HUES48 (cell line): ENCODE data around the gene GGNBP2.

ENCODE experiments used
- H3K27ac ChIP-seq: one replicate; pipeline ENCODE4 v1.7.0; 2013; ENCODE audit warnings: low read depth, low read length, inconsistent platforms
- H3K27me3 ChIP-seq: 2 replicates; pipeline ENCODE4 v1.6.1; 2013; ENCODE audit warnings: mild to moderate bottlenecking, low read length; ENCODE audit not compliant: control insufficient read depth, insufficient read depth
- H3K36me3 ChIP-seq: 2 replicates; pipeline ENCODE4 v1.6.1; 2013; ENCODE audit warnings: low read length; ENCODE audit not compliant: control insufficient read depth, insufficient read depth
- H3K4me1 ChIP-seq: 2 replicates; pipeline ENCODE4 v1.6.1; 2013; ENCODE audit warnings: mild to moderate bottlenecking, low read length; ENCODE audit not compliant: control insufficient read depth, insufficient read depth
- H3K4me3 ChIP-seq: 2 replicates; pipeline ENCODE4 v1.5.1; 2013; ENCODE audit warnings: mild to moderate bottlenecking, low read depth, low read length
- H3K9ac ChIP-seq: 2 replicates; pipeline ENCODE4 v1.6.1; 2013; ENCODE audit warnings: mild to moderate bottlenecking, low read depth, low read length, moderate library complexity
- H3K9me3 ChIP-seq: 2 replicates; pipeline ENCODE4 v1.6.1; 2013; ENCODE audit warnings: low read length; ENCODE audit not compliant: control insufficient read depth, insufficient read depth

The GGNBP2 gene, protein sequence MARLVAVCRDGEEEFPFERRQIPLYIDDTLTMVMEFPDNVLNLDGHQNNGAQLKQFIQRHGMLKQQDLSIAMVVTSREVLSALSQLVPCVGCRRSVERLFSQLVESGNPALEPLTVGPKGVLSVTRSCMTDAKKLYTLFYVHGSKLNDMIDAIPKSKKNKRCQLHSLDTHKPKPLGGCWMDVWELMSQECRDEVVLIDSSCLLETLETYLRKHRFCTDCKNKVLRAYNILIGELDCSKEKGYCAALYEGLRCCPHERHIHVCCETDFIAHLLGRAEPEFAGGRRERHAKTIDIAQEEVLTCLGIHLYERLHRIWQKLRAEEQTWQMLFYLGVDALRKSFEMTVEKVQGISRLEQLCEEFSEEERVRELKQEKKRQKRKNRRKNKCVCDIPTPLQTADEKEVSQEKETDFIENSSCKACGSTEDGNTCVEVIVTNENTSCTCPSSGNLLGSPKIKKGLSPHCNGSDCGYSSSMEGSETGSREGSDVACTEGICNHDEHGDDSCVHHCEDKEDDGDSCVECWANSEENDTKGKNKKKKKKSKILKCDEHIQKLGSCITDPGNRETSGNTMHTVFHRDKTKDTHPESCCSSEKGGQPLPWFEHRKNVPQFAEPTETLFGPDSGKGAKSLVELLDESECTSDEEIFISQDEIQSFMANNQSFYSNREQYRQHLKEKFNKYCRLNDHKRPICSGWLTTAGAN

DNA sequence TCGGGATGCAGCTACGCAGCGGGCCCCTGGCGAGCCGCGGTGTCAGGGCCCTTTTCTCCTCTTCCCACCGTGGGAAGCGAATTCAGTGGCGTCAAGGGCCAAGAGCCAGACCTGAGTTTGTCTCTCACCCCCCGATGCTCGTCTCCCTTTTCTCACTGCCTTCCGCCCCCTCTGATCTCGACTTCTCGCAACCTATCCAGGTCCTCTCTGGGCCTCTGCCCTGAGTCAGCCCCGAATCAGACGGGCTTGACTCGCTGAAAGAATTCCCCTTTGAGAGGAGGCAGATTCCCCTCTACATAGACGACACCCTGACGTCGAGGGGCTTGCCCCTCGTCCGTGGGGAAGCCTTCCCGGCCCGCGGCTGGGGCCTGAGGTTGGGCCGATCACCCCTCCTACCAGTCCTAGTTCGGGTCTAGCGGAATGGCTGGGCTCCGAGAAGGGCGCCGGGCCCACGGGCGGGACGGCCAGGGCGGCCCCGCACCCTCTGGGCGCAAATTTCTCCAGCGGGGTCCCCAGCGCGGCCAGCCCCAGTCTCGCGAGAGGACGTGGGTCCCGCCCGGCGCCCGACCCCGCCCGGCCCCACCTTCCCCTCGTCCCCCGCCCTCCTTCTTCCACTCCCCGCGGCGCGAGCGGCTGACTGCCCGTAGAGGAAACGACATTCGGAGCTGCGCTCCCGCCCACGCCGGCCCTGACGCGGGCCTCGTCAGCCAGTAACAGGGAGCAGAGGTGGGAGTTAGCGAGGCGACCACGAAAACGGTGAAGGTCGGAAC, at the start of gene GGNBP2:
GGNBP2 (plus strand) TSS at position 613 of the 770 bp plus-strand sequence. CDS start 806 bp downstream, outside the sequence.
- H3K27me3 ChIP-seq, result no peaks in the 10 kb centered on the region
- no peaks in the 10 kb centered on the region for H3K9me3 ChIP-seq
- no peaks in the 10 kb centered on the region for H3K36me3 ChIP-seq
- H3K27ac ChIP-seq, result peak within 1 kb of the TSS; percentile 98
- peak within 1 kb of the TSS; percentile 91 for H3K9ac ChIP-seq
- peak within 1 kb of the TSS; percentile 100 for H3K4me3 ChIP-seq
- H3K4me1 ChIP-seq, result peaks cover 18% of the 10 kb centered on the region

DNA sequence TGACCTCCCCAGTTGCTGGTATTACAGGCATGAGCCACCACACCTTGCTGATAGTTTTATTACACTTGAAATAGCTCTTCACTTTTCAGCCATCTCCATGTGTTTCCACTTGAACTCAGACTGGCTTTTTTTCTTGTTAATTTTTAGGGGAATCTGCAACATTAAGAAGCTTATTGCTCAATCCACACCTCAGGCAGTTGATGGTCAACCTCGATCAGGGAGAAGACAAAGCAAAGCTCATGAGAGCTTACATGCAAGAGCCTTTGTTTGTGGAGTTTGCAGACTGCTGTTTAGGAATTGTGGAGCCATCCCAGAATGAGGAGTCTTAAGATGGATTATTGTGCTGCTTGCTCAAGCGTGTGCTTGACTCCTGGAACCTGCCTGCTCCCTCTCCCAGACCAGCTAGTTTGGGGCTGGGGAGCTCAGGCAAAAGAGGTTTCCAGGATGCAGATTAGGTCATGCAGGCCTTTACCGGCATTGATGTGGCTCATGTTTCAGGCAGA, 49.6 kb upstream of the GGNBP2 start:
- Histone ChIP-seq H3K4me1 (no peaks in the 10 kb centered on the region), H3K27me3 (no peaks in the 10 kb centered on the region), H3K9me3 (no peaks in the 10 kb centered on the region), H3K4me3 (no peak overlapping the region), H3K36me3 (peaks cover 80% of the 10 kb centered on the region), H3K9ac (no peak overlapping the region), H3K27ac (no peak overlapping the region)

DNA sequence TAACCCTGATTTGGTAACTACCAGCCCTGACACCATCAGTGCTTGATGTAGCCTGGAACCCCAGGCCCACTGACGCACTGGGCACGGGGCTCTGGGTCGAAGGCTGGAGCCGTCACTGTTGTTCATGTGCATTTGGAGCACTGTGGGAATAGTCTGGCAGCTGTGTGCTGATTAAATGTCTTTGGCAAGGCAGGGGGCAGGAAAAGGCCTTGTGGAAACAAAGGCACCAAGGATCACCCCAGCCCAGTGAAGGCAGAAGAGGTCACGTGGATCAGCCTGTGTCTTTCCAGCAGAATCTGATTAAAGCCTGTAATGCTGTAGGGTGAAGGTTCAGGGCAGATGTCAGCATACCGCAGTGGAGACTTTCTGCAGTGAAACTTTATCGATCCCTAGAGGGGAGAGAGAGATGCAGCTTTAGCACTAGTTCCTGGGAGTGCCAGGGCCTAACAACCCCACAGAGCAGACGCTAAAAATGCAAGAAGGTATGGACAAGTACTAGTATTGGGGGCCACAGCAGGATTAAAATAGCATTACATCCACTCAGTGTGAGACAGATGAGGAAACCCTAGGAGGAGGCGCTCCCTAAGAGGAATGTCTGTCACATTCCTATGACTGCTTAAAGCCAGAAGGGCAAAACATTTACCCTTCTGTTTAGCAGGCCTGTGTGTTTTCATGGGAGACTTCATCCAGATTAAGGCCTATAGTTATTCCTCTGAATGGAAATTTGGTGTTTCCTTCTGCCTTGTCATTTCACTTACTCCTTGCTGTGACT, 48.5 kb upstream of the GGNBP2 start:
- Histone ChIP-seq H3K9me3 (no peaks in the 10 kb centered on the region), H3K4me1 (no peaks in the 10 kb centered on the region), H3K36me3 (peaks cover 91% of the 10 kb centered on the region), H3K4me3 (no peak overlapping the region), H3K27me3 (no peaks in the 10 kb centered on the region), H3K9ac (no peak overlapping the region), H3K27ac (peak overlapping the region; percentile 46)

DNA sequence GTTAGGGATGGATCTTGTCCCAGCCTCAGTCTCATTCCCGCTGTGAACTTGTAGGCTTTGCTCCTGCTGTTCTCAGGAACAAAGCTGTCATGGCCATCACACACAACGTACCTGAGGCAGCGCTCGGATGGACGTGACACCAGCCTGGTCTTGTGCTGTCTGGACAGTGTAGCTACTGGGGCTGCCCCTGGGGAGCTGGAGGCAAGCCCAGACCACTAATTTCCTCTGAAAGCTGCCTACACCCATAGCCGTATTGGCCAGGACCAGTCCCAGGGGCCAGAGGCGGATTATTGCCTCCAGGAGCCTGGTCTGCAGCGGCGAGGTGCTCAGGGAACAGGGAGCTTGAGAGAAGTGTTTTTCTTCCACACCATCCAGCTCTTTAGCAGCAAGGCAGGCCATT, 46.6 kb upstream of the GGNBP2 start:
- no peak overlapping the region for H3K27ac ChIP-seq
- H3K9me3 ChIP-seq, result no peaks in the 10 kb centered on the region
- no peak overlapping the region for H3K4me3 ChIP-seq
- H3K27me3 ChIP-seq, result no peaks in the 10 kb centered on the region
- H3K36me3 ChIP-seq, result peaks cover 95% of the 10 kb centered on the region
- no peaks in the 10 kb centered on the region for H3K4me1 ChIP-seq
- no peak overlapping the region for H3K9ac ChIP-seq

DNA sequence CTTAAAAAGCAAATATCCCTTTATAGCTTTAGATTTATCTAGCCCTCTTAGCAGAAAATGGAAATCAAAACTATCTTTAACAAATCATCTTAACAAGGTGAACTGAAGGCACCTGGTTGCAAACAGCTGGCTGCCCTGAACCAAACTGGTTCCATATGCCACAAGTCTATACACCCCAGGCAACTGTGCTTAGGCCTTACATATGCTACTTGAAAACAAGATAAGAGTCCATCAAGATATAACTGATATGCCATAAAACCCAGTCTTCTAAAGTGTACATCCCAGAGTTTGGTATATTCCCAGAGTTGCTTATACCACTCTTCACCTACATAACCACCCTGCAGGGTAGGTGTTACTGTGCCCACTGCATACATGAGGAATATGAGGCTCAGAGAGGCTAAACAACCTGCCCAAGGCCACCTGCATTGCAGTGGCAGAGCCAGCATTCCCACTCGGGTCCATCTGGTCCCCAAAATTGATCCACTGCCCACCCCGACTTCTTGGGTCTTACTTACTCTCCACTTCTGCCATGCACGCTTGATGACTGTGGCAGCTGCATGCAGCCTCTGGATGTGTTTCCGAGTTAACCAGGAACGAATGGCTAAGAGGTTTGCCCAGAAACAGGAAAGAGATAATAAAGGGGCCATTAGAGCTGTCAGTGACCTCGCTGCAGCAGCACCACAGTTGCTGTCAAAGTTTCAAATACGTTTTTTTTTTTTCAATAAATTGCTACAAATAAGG, 46.0 kb upstream of the GGNBP2 start:
- Histone ChIP-seq H3K27me3 (no peaks in the 10 kb centered on the region), H3K9me3 (no peaks in the 10 kb centered on the region), H3K9ac (no peak overlapping the region), H3K36me3 (peaks cover 95% of the 10 kb centered on the region), H3K4me3 (no peak overlapping the region), H3K4me1 (no peaks in the 10 kb centered on the region), H3K27ac (no peak overlapping the region)

DNA sequence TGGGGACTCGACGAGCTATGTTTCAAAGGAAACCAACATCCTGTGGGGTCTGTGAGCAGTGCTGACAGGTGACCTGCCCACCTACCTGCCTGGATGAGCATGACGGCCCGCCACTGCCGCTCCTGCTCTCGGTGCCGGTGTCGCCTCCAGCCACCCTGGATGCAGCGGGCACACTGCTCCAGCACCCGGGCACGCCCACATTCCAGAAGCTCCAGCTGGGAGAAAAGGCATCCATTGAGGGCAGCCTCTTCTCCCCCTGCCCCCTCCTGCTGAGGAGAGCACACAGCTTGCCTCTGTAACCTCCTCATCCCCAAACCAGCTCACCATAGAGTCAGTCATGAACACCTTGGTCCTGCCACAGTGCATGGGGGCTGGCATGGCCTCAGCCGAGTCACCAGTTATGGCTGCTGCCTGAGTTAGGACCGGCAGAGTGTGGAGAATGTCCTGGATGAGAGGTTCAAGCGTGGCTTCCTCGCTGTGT, 43.9 kb upstream of the GGNBP2 start:
- H3K27ac ChIP-seq, result no peak overlapping the region

DNA sequence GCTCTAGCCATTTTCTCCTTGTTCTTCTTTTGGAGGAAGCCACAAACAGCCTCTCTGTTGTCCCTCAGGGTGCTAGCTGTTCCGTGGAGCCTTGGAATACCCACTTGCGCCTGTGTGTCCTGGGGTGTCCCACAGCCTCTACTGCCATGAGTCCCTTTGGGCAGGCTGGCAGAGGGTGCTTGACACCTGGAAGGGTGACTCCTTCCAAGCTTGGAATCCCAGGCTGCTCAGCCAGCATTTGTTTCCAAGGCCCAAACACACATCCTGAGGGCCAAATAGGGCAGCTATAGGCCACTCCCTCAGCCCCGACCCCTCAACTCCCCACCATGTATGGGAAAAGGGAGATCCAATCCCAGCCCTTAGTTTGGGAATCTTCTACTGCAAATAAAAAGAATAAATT, 43.4 kb upstream of the GGNBP2 start:
- peaks cover 94% of the 10 kb centered on the region for H3K36me3 ChIP-seq

More for the DNA sequence above, 43.9 kb upstream of the GGNBP2 start:
- H3K9ac ChIP-seq, result no peak overlapping the region
- H3K9me3 ChIP-seq, result no peaks in the 10 kb centered on the region
- no peak overlapping the region for H3K4me3 ChIP-seq
- no peaks in the 10 kb centered on the region for H3K4me1 ChIP-seq
- no peaks in the 10 kb centered on the region for H3K27me3 ChIP-seq
- peaks cover 94% of the 10 kb centered on the region for H3K36me3 ChIP-seq

DNA sequence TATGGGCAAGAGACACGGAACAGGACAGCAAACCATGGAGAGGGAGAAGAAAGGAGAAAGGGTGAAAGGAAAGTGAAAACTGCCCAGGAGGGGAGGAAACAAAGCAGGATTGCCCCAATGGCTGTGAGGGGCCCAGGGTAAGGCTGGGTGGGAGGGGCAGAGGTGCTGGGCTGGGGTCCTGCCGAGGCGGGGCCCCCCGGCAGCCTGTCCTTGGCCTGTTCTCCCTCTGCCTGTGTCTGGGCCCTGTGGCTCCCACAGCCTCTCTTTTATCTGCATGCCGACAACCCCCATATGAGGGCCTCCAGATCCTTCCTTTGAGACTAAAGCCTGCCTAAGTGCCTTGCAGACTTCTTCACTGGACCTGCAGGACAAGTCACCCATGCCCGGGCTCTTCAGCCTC, 42.8 kb upstream of the GGNBP2 start:
- Histone ChIP-seq H3K27ac (no peak overlapping the region), H3K4me3 (no peak overlapping the region), H3K9me3 (no peaks in the 10 kb centered on the region), H3K36me3 (peaks cover 96% of the 10 kb centered on the region), H3K27me3 (no peaks in the 10 kb centered on the region), H3K4me1 (no peaks in the 10 kb centered on the region), H3K9ac (no peak overlapping the region)

More for the DNA sequence above, 43.4 kb upstream of the GGNBP2 start:
- Histone ChIP-seq H3K27me3 (no peaks in the 10 kb centered on the region), H3K9me3 (no peaks in the 10 kb centered on the region), H3K9ac (no peak overlapping the region), H3K27ac (no peak overlapping the region), H3K4me3 (no peak overlapping the region), H3K4me1 (no peaks in the 10 kb centered on the region)

DNA sequence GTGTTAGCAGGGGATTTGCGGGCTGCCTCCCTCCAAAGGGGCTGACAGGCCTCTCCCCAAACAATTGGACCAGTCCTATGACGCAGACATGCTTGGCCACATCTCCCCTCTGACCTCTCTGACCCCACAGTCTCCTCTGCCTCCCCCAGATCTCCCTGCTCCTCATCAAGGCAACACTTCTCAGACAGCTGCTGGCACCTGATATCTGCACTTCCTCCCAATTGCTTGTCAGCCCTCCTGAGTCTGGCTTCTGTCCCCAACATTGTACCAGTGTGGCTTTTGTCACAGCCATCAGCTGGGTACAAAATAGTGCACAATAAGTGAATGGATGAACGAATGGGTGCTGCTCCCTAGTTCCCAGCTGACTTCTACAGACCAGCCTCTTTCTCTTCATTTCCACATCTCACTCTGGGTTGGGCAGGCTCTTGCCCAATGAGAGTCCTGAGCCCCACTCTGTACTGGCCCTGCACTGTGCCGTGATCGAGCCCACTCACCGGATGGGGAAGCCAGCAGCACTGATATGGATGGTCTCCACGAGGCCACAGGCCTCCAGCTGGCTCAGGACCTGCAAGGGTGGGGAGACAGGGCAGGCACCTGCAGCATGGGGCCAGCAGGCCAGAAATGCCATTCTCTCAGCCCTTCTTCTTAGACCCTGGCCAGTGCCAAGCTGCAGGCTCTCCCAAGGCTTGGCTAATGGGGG, 41.1 kb upstream of the GGNBP2 start:
- Histone ChIP-seq H3K27ac (no peak overlapping the region), H3K4me1 (no peaks in the 10 kb centered on the region), H3K9me3 (no peaks in the 10 kb centered on the region), H3K36me3 (peaks cover 98% of the 10 kb centered on the region), H3K27me3 (no peaks in the 10 kb centered on the region), H3K9ac (no peak overlapping the region), H3K4me3 (no peak overlapping the region)
